HG03175 (cell line): Measurements from ENCODE around the gene VEZT.
"Not testable (repeated sequence)": the region's sequence is repeated elsewhere in the genome, so short reads cannot be mapped to it uniquely, and the experiment has no call there.

Experiments used
- ATAC-seq: cut with Tn5 transposase; IDR thresholded peaks from one replicate; pipeline ENCODE4 v1.9.1; 2021; ENCODE audit warnings: mild to moderate bottlenecking, moderate library complexity; ENCODE audit not compliant: unreplicated experiment

Gene VEZT

DNA sequence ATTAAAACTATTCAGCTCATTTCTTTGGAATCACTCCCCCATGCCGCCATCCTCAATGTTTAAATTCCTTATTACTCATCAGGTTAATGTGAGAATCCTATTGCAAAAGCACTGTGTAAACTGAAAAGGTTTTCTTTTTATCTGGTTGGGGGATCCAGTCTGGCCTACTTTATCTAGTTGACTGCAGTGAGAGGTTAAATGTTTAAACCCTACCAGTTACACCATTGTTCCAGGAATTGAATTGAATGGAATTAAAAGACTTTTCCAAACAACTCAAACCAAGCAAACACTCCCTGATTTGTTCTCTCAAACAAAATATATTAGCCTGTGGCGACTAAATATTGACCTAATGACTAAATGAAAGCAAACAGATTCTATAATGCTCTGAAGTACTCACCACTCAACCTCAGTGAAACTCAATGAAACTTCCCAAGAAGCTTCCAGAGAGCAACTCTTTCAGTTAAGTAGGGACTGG lies 100.5 kb downstream of the VEZT start:
- no peak for ATAC-seq

DNA sequence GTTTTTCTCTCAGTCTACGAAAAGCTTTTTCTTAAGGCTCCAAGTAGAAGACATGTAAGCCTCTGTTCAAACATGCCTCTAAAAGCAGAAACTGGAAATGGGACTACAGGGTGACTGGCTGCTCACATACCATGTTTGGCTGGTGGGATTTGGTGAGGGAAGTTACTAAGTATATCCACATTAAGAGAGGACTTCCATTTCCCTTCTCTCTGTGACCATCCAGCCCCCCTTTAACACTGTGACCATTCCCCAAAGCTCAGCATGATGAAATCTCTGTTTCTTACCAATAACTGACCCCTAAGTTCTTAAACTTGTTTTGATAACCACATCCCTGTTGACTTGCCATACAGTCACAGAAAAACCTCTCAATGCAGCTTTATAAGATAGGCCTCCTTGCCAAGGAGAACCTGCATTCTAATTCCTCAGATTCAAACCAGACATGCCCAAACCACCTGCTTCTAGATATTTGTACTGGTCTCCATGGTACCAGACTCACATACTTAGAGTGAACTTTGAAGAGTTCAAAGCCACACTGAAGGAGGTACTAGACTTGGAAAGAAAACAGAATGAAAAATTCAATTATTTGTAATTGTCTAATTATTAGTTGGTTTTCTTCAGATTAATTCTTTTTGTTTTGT lies 102.2 kb downstream of the VEZT start:
- no peak for ATAC-seq

DNA sequence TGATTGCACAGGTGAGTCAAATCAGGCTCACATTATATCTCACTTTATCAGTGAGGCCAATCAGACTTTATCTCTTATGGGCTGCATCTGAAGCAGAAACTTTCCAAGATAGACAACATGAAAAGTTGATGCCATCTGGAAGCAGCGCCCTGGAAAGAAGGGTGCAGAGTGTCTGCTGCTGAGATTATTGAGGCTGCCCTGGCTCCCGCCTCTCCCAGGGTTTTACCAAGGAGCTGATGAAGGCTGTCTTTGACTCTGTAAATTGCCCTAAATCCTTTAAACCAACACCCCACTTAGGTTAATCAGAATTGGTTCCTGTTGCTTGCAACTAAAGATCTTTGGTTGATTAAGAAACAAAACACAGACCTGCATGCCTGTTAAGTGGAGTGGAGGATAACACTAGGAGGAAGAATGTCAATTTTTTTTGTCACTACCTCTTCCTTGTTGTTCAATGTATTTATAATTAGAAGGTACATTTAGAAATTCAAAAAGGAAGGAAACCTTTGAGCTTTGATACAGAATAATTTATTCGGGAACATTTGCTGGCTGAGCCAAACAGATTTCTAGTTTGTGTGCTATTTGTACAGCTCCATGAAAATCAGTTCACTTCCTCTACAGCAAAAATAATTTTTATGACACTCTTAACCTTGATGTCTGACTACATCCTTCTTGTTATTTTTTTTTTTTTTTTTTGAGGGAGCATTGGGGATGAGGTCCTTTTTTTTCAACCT lies 104.1 kb downstream of the VEZT start:
- no peak for ATAC-seq

DNA sequence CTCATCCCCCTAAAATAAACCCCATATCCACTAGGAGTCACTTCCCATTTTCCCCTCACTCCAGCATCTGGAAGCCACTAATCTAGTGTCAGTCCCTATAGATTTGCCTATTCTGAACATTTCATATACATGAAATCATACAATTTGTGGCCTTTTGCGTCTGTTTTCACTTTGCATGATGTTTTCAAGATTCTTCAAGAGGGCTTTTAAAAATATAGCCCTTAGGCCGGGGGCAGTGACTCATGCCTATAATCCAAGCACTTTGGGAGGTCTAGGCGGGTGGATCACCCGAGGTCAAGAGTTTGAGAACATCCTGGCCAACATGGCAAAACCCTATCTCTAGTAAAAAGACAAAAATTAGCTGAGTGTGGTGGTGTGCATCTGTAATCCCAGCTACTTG lies 104.7 kb downstream of the VEZT start:
- no peak for ATAC-seq

- ATAC-seq, result no peak
Observed at GRCh38 chr12:95323212-95323611, 105.6 kb downstream of the VEZT start.

DNA sequence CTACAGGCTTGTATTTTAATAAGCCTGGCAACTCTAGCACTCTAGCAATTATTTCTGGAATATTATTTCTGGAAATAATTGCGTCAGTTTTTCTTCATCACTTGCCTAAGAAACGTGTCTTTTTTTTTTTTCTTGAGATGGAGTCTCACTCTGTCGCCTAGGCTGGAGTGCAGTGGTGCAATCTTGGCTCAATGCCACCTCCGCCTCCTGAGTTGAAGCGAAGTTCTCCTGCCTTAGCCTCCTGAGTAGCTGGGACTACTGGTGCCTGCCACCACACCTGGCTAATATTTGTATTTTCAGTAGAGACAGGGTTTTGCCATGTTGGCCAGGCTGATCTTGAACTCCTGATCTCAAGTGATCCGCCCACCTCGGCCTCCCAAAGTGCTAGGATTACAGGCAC lies 106.6 kb downstream of the VEZT start:
- ATAC-seq, result not testable (repeated sequence)

GRCh38 chr12:95325501-95325900 lies 107.9 kb downstream of the VEZT start:
- no peak for ATAC-seq

- no peak for ATAC-seq
Observed at GRCh38 chr12:95326445-95326844, 108.8 kb downstream of the VEZT start.

DNA sequence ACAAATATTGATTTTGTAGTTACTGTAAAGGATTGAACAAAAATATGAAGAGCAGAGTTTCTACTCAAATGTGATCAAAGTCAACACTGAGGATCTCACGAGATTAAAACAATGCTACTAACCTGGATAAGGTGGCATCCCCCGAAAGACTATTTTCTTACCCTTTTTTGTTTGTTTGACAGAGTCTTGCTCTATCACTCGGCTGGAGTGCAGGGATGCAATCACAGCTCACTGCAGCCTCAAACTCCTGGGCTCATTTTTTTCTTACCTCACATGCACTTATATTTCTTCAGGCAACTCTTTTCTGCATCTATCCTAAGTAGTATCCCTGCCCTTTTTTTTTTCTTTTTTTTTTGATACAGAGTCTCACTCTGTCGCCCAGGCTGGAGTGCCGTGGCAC lies 109.2 kb downstream of the VEZT start:
- no peak for ATAC-seq

DNA sequence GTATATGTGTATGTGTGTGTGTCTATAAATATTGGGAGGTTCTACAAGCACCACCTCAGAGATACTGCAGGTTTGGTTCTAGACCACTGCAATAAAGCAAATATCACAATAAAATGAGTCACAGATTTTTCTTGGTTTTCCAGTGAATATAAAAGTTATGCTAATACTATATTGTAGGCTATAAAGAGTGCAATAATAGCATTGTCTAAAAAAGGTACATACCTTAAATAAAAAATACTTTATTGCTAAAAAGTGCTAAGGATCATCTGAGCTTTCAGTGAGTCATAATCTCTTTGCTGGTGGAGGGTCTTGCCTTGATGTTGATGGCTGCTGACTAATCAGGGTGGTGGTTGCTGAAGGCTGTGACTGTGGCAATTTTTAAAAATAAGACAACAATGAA lies 111.1 kb downstream of the VEZT start:
- no peak for ATAC-seq

- ATAC-seq, result no peak
Observed at GRCh38 chr12:95335948-95336347, 118.3 kb downstream of the VEZT start.

GRCh38 chr12:95336387-95337067 lies 118.9 kb downstream of the VEZT start:
- no peak for ATAC-seq

DNA sequence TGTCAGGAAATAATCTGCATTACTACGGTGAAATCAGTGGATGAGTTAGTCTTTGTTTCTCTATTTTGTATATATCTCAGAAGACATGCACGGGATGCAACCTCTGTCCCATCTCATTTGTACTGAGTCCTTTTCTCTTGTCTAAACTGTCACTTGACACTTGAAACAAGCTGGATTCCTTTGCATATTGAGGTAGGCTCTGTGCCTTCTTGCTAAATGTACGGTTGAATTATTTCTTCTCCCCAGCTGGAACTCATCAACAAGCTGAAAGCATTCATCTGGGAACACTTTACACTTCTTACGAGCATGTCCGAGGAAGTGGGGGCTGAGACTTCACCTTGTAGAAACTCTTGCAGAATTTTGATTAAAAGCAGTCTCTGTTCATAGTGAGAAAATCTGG lies 119.5 kb downstream of the VEZT start:
- no peak for ATAC-seq

DNA sequence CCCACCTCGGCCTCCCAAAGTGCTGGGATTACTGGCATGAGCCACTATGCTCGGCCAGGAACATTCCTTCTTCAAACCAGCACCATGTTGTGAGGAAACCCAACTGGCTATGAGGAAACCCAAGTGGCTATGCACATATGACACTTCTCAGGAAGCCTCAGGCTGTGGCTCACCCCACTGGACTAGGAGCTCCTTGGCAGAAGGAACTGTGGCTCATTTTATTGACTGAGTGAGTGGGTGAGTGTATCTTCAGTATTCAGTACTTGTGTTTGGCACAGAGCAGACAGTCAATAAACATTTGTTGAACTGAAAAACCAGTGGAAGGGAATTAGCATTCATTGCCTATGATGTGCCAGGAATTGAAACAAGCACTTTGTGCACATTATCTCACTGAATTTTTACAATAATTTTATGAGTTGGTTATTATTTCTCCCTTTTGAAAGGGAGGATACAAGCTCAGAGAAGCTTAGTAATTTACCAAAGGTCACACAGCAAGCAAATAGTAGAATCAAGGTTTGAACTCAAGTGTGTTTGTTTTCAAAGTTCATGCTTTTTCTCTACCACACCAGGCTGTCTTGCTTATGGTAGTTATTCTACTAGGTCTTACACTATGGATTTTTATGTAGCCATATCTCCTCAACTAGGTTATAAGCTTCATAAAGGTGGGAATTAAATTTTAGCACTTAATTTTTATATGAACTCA lies 121.6 kb downstream of the VEZT start:
- no peak for ATAC-seq

GRCh38 chr12:95342008-95342407 lies 124.4 kb downstream of the VEZT start:
- ATAC-seq, result no peak

- no peak for ATAC-seq
Observed at GRCh38 chr12:95343461-95344230, 126.0 kb downstream of the VEZT start.

DNA sequence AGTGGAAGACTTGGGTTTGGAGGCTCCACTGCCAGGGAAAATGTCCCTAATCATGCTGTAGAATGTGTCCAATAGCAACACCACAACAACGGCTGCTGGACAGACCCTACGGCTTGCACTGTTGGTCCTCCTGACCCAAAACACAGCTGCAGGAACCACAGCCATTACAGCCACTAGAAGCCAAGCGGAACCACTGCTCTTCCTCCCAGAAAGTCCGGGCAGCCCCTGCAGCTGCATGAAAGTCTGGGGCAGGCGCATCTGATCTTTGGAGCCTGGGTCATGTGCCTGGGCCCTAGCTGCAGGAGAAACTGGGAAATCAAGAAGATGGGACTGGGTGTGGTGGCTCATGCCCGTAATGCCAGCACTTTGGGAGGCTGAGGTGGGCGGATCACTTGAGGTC lies 131.7 kb downstream of the VEZT start:
- ATAC-seq, result no peak

- no peak for ATAC-seq
Observed at GRCh38 chr12:95351748-95352147, 134.1 kb downstream of the VEZT start.
